Stimulated activated CD4-positive, alpha-beta T cell treated with anti-CD3 and anti-CD28 coated beads, TNF-alpha, amount 100 ng/mL, for 48 hours (primary cell): ENCODE results near the gene UBIAD1.
"Not testable (repeated sequence)": the region's sequence is repeated elsewhere in the genome, so short reads cannot be mapped to it uniquely, and the experiment has no call there.

Source experiments
- DNase-seq, 3 donors: peaks; one replicate each; pipeline ENCODE4 v3.0.0-alpha.2; 2020; ENCODE audit warnings: low read depth in 3 of 3

The UBIAD1 gene

GRCh38 chr1:11272832-11273594 is at the start of gene UBIAD1:
Gene UBIAD1, plus strand, starts transcription at chr1:11273198. Its CDS starts 334 bp downstream, at chr1:11273532.
- peak; percentile 74 to 92 (median 78) for DNase-seq

- no peak for DNase-seq
Observed at GRCh38 chr1:11227106-11228077, 45.6 kb upstream of the UBIAD1 start.

- no peak for DNase-seq
Observed at GRCh38 chr1:11229203-11229602, 43.8 kb upstream of the UBIAD1 start.

GRCh38 chr1:11233208-11233607 is 39.8 kb upstream of the UBIAD1 start:
- DNase-seq: no peak

- DNase-seq: no peak
Observed at GRCh38 chr1:11237356-11237755, 35.6 kb upstream of the UBIAD1 start.

- no peak for DNase-seq
Observed at GRCh38 chr1:11238311-11238710, 34.7 kb upstream of the UBIAD1 start.

- DNase-seq: no peak
Observed at GRCh38 chr1:11245248-11245647, 27.8 kb upstream of the UBIAD1 start.

GRCh38 chr1:11245904-11246719 is 26.9 kb upstream of the UBIAD1 start:
- no peak for DNase-seq

- DNase-seq: no peak
Observed at GRCh38 chr1:11248169-11248568, 24.8 kb upstream of the UBIAD1 start.

GRCh38 chr1:11252538-11252937 is 20.5 kb upstream of the UBIAD1 start:
- DNase-seq: no peak

- no peak for DNase-seq
Observed at GRCh38 chr1:11253226-11253625, 19.8 kb upstream of the UBIAD1 start.

- DNase-seq: no peak
Observed at GRCh38 chr1:11256299-11256698, 16.7 kb upstream of the UBIAD1 start.

- DNase-seq: peak; percentile 93 to 98 (median 95)
Observed at GRCh38 chr1:11262171-11263049, 10.6 kb upstream of the UBIAD1 start, which contains the start of gene MTOR. Gene MTOR, minus strand, starts transcription at chr1:11262551. Its CDS starts 3,142 bp downstream, at chr1:11259409.

- DNase-seq: no peak
Observed at GRCh38 chr1:11266268-11267074, 6.5 kb upstream of the UBIAD1 start.

- DNase-seq: not testable (repeated sequence)
Observed at GRCh38 chr1:11267350-11268337, 5.4 kb upstream of the UBIAD1 start.

- no peak for DNase-seq
Observed at GRCh38 chr1:11272544-11272831, 510 bp upstream of the UBIAD1 start.

GRCh38 chr1:11273595-11274234 is 717 bp downstream of the UBIAD1 start:
- DNase-seq: no peak

GRCh38 chr1:11279152-11279551 is 6.2 kb downstream of the UBIAD1 start:
- DNase-seq: no peak
